ENCODE measurements around the gene MYL3.

MYL3 gene

GRCh38 chr3:46852334-46852720, 10.9 kb downstream of the MYL3 start:
- Histone ChIP-seq H3K9me2 (replicated peaks; ENCODE audit: control insufficient read depth, low read length) (no peaks in the 10 kb centered on the region), H3K27ac (ENCODE audit: low read depth, low read length) (no peak overlapping the region), H3K27me3 (ENCODE audit: control insufficient read depth, low read length) (no peaks in the 10 kb centered on the region), H3K79me2 (ENCODE audit: control insufficient read depth, low read length) (no peaks in the 10 kb centered on the region), H3K36me3 (ENCODE audit: control insufficient read depth, low read length) (no peaks in the 10 kb centered on the region), H3K4me2 (ENCODE audit: low read length) (no peak overlapping the region), H3K4me3 (ENCODE audit: low read length) (no peak overlapping the region), H4K20me1 (ENCODE audit: control insufficient read depth, insufficient read depth, low read depth, low read length) (no peaks in the 10 kb centered on the region), H3K4me1 (ENCODE audit: control insufficient read depth, low read length) (no peaks in the 10 kb centered on the region), H3K9me3 (ENCODE audit: control insufficient read depth, insufficient read depth, low read length) (no peaks in the 10 kb centered on the region), H3F3A (ENCODE audit: control insufficient read depth, insufficient read depth) (no peaks in the 10 kb centered on the region)
- TF ChIP-seq CTCF (IDR thresholded peaks at IDR 0.05; ENCODE audit: low read depth, low read length, poor library complexity, severe bottlenecking) (no peak), EZH2phosphoT487 (IDR thresholded peaks at IDR 0.05; ENCODE audit: borderline replicate concordance, low read length) (no peak)

GRCh38 chr3:46851364-46852333, 11.6 kb downstream of the MYL3 start:
- Histone ChIP-seq H3K36me3 (ENCODE audit: control insufficient read depth, low read length) (no peaks in the 10 kb centered on the region), H3K27ac (ENCODE audit: low read depth, low read length) (no peak overlapping the region), H3K79me2 (ENCODE audit: control insufficient read depth, low read length) (no peaks in the 10 kb centered on the region), H3K9me2 (replicated peaks; ENCODE audit: control insufficient read depth, low read length) (no peaks in the 10 kb centered on the region), H3K4me3 (ENCODE audit: low read length) (no peak overlapping the region), H3F3A (ENCODE audit: control insufficient read depth, insufficient read depth) (no peaks in the 10 kb centered on the region), H4K20me1 (ENCODE audit: control insufficient read depth, insufficient read depth, low read depth, low read length) (no peaks in the 10 kb centered on the region), H3K4me1 (ENCODE audit: control insufficient read depth, low read length) (no peaks in the 10 kb centered on the region), H3K27me3 (ENCODE audit: control insufficient read depth, low read length) (peaks cover 2% of the 10 kb centered on the region), H3K4me2 (ENCODE audit: low read length) (no peak overlapping the region), H3K9me3 (ENCODE audit: control insufficient read depth, insufficient read depth, low read length) (no peaks in the 10 kb centered on the region)
- TF ChIP-seq EZH2phosphoT487 (IDR thresholded peaks at IDR 0.05; ENCODE audit: borderline replicate concordance, low read length) (no peak), CTCF (IDR thresholded peaks at IDR 0.05; ENCODE audit: low read depth, low read length, poor library complexity, severe bottlenecking) (no peak)

GRCh38 chr3:46850468-46850779, 12.8 kb downstream of the MYL3 start:
- H3K4me3 ChIP-seq (ENCODE audit: low read length): no peak overlapping the region
- no peaks in the 10 kb centered on the region for H3K79me2 ChIP-seq (ENCODE audit: control insufficient read depth, low read length)
- no peaks in the 10 kb centered on the region for H3F3A ChIP-seq (ENCODE audit: control insufficient read depth, insufficient read depth)
- H3K9me3 ChIP-seq (ENCODE audit: control insufficient read depth, insufficient read depth, low read length): no peaks in the 10 kb centered on the region
- H3K36me3 ChIP-seq (ENCODE audit: control insufficient read depth, low read length): no peaks in the 10 kb centered on the region
- H3K4me1 ChIP-seq (ENCODE audit: control insufficient read depth, low read length): peaks cover 12% of the 10 kb centered on the region
- H3K4me2 ChIP-seq (ENCODE audit: low read length): no peak overlapping the region
- TF ChIP-seq CTCF (IDR thresholded peaks at IDR 0.05; ENCODE audit: low read depth, low read length, poor library complexity, severe bottlenecking): no peak
- TF ChIP-seq EZH2phosphoT487 (IDR thresholded peaks at IDR 0.05; ENCODE audit: borderline replicate concordance, low read length): no peak
- H3K27me3 ChIP-seq (ENCODE audit: control insufficient read depth, low read length): peaks cover 8% of the 10 kb centered on the region
- H4K20me1 ChIP-seq (ENCODE audit: control insufficient read depth, insufficient read depth, low read depth, low read length): no peaks in the 10 kb centered on the region
- H3K27ac ChIP-seq (ENCODE audit: low read depth, low read length): no peak overlapping the region
- no peaks in the 10 kb centered on the region for H3K9me2 ChIP-seq (replicated peaks; ENCODE audit: control insufficient read depth, low read length)

All from DOHH2 (cell line).